KG1 (cell line): ENCODE data around the gene AAGAB.

Source experiments
- DNase-seq: peaks from one replicate; lab custom pipeline; 2025; lab: John Stamatoyannopoulos, UW

The AAGAB gene

GRCh38 chr15:67208396-67208795 lies 46.1 kb downstream of the AAGAB start:
- DNase-seq = no peak

- no peak for DNase-seq
These were observed 46.8 kb downstream of the AAGAB start for GRCh38 chr15:67207555-67208207.

DNA sequence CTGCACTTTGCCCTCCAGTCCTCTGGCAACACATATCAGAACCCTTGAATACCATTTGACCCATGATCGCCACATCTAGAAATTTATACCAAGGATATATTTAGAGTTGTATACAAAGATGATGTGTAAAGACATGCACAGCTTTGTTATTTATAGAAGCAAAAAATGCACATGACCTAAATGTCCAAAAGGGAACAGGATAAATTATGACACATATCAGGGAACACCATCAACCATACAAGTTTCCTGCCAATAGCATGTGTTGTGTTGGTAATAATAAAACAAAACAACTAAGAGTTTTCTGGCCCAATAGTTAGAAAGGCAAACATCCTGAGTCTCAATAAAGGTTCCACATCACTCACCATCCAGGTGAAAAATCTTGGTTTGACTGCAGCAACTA lies 51.5 kb downstream of the AAGAB start:
- DNase-seq = no peak

- DNase-seq = no peak
These were observed 52.4 kb downstream of the AAGAB start for GRCh38 chr15:67202091-67202490.

DNA sequence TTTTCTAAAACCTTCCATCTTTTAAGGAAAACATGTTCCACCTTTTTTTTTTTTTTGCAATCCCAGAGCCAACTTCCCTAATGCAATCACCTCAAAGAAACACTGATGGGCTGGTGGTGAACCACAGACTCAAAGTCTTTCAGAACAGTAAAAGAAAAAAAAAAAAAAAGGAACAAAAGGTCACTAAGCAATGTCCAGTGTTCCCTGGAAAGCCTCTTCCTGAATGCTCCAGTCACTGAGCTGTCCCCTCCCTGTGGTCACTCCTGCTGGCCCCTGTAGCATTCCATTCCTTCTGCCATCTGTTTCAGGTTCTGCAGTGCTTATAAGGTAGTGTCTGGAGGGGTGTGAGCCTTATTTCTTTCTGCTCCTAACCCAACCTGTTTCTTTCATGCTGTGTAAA lies 53.3 kb downstream of the AAGAB start:
- no peak for DNase-seq

DNA sequence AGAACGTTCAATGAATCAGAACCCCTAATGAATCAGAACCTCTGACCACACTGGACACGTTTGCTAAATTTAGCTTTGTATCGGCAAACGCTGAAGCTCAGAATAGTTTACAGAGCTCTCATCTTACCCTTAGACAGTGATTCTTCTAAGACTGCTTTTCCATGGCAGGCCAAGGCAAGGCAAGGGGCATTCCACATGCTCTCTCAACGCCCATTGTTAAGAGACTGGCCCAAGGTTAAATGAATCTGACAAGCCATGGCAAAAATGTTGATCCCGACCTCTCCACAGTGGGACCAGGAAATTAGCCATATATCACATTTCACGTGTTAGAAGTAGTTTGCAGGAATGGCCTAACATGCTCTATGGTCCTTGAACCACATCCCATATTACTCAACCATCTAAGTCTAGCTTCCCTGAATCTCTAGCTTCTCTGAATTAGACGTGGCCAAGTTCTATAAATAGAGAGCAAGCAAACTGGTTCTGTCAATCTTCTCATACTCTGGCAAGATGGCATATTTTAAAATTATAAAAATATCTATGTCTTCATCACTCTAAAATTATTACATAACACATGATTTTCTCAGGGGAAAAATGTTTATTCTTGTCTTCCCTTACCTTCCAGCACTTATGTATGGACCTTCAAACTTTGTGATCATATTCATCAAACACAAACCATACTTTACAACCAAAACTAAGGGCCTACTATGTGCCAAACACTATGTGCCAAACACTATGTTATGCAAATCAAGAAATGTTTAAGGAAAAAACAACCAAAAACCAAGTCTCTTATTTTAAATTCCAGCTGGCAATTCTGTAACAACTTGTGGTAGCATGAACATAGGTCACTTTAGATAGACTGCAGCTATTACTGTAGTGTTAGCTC lies 54.3 kb downstream of the AAGAB start:
- DNase-seq = no peak

DNA sequence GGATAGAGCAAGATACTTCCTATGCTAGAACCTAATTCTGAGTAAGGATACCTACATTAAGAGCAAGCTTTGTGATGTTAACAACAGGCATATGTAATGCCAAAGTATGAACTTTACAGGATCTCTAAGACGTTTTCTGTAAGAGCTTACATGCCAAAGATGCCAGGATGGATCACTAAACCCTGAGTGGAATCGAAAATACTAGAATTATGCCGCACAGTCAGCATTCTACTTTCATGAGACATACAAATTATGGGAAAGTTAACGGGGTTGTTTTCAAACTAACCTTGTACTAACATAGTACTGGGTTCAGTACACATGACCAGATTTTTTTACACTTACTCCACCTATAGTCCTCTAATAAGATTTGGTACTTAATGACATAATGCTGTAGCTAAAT lies 55.1 kb downstream of the AAGAB start:
- no peak for DNase-seq

GRCh38 chr15:67198157-67198754 lies 56.2 kb downstream of the AAGAB start:
- DNase-seq = no peak

GRCh38 chr15:67197364-67197695 lies 57.1 kb downstream of the AAGAB start:
- no peak for DNase-seq

DNA sequence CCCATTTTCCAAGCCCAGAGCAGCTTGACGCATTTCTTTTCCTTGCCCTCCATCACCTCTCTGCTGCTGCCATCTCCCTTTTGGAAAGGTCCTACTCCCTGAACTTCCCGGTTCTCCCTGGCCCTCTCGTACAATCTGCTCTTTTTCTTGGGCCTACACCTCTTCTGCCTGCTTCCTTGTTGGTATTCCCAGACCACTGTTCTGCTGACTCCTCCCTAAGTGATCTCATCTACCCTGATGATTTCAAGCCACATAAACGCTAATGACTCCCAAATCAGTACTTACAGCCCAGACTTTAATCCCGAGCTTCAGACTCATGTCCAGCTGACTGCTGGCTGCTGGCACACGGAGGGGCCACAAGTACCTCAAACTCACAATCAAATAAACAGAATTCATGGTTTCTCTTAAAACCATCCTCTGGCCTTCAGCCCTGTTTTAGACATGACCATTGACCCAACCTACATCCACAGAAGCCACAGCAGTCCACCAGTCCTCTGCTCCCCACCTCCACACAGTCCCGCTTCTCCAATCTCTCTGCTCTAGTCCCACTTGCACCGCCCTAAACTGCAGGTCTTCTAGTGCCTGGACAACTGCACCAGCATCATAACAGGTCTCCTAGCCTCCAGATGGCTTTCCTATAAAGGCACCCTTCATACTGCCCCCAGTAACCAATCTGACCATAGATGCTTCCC lies 57.6 kb downstream of the AAGAB start:
- no peak for DNase-seq

- no peak for DNase-seq
These were observed 58.2 kb downstream of the AAGAB start for GRCh38 chr15:67196222-67196621.

DNA sequence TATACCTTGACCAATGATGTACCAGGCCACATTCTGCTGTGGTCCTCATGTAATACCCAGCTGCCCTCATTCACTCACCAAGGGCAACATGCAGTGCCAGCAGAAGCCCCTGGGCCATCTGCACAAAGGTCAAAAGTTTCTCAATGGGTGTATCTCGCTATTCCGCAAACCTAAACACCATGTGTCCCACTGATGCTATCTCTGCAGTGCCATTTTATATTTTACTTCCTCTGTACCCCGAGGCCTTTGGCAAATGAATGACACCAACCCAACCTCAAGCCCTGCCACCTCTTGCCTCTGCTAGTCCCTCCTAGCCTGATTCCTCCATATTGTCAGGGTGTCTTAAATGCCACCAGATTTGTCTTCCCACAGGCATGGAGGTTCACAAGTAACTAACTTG lies 59.2 kb downstream of the AAGAB start:
- no peak for DNase-seq

- no peak for DNase-seq
These were observed 60.0 kb downstream of the AAGAB start for GRCh38 chr15:67194171-67195114.

GRCh38 chr15:67193223-67193990 lies 61.1 kb downstream of the AAGAB start:
- DNase-seq = no peak

- DNase-seq = no peak
These were observed 62.2 kb downstream of the AAGAB start for GRCh38 chr15:67192185-67192820.

DNA sequence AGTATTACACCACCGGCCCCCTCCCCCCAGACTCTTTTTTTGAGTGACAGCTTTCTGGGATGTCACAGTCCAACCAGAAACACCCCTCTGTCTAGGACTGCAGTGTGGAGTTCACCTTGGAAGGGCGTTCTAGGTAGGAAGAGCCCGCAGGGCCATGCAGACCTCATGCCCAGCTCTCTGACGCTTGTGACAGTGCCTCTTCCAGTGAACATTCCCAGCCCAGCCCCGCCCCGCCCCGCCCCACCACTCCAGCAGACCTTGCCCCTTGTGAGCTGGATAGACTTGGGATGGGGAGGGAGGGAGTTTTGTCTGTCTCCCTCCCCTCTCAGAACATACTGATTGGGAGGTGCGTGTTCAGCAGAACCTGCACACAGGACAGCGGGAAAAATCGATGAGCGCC lies 63.6 kb downstream of the AAGAB start:
- DNase-seq = no peak

DNA sequence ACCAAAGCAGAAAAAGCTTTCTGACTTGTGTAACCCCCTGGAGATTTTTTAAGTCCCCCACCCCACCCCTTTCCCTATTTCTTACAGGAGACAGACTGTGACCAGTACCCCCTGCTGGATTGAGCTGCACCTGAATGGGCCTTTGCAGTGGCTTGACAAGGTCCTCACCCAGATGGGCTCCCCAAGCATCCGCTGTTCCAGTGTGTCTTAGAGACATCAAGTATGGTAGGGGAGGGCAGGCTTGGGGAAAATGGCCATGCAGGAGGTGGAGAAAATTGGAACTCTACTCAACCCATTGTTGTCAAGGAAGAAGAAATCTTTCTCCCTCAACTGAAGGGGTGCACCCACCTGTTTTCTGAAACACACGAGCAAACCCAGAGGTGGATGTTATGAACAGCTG lies 64.1 kb downstream of the AAGAB start:
- DNase-seq = no peak

GRCh38 chr15:67189326-67190051 lies 65.0 kb downstream of the AAGAB start:
- DNase-seq = no peak

DNA sequence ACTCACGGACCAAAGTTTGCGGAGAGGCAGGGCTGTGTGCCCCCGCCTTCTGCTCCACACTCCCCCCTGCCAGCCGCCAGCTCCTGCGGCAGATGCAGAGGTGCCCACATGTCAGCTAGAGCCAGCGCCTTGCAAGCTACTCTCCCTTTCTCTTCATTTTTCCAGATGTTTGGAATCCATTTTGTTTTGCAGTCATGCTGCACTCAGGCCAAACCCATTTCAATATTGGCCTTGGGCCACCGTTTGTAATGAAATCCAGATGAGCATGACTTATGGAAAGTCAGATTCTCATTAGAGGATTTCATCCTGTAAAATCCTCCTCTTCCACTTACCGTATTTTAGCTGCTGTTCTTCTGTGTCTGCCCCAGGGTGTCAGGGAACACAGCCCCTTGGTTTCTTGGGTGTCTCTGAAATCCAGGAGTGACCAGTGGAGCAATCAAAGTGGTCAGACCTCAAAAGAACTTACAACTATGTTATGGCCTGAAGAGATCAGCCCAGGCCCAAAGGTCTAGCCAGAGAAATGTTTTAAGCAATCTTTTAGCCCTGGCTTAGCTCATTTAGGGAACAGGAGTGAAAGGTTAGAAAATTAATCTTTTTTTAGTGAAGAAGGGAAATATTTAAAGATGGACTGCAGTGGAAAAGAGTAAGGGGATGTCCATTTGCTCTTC lies 65.8 kb downstream of the AAGAB start:
- no peak for DNase-seq
